HEK293 (cell line): Measurements from ENCODE around the gene SHISAL2A.

Source experiments
- CTCF ChIA-PET: fragments of 350-600 bp; formaldehyde crosslinking; extraction: SDS; loops from one replicate; lab custom pipeline; 2021; ENCODE audit warnings: antibody characterized with exemption; lab: Yijun Ruan, JAX
- POLR2A ChIA-PET: fragments of 300-600 bp; formaldehyde crosslinking; extraction: SDS; loops from one replicate; lab custom pipeline; 2020; ENCODE audit warnings: antibody characterized with exemption, inconsistent platforms; lab: Yijun Ruan, JAX
- H3K27ac ChIP-seq: fragments of 200-500 bp; sonication (Bioruptor generic); 2 replicates; pipeline ENCODE4 v1.5.1; 2014; ENCODE audit warnings: low read depth, low read length, control low read depth, inconsistent platforms; ENCODE audit errors: extremely low read depth
- H3K36me3 ChIP-seq, 2 experiments: fragments of 200-500 bp in 1 of 2; sonication (Bioruptor generic) in 1 of 2; 1 replicate in 1 of 2; 2 replicates in 1 of 2; pipeline ENCODE4 v1.5.1; 2014 to 2017; ENCODE audit warnings: inconsistent platforms in 2 of 2, low read length in 2 of 2; ENCODE audit not compliant: control insufficient read depth in 2 of 2, insufficient read depth in 1 of 2
- H3K4me1 ChIP-seq: fragments of 200-500 bp; sonication (Bioruptor generic); 2 replicates; pipeline ENCODE4 v1.5.1; 2014; ENCODE audit warnings: mild to moderate bottlenecking, low read length, inconsistent platforms; ENCODE audit not compliant: control insufficient read depth, insufficient read depth
- H3K4me3 ChIP-seq: 2 replicates; pipeline ENCODE4 v1.5.1; 2011; ENCODE audit warnings: low read depth, mild to moderate bottlenecking, control low read depth, low read length, moderate library complexity
- H3K9me3 ChIP-seq: fragments of 200-500 bp; sonication (Bioruptor generic); 2 replicates; pipeline ENCODE4 v1.5.1; 2014; ENCODE audit warnings: low read depth, low read length, inconsistent platforms; ENCODE audit not compliant: control insufficient read depth, insufficient read depth
- KLF16 ChIP-seq: fragments of 450-650 bp; formaldehyde crosslinking; IDR thresholded peaks from 2 replicates; pipeline ENCODE4 v1.5.1; 2017; ENCODE audit warnings: missing biosample characterization, missing genetic modification characterization
- OVOL3 ChIP-seq: fragments of 450-650 bp; formaldehyde crosslinking; IDR thresholded peaks from 2 replicates; pipeline ENCODE4 v1.5.1; 2016; ENCODE audit warnings: missing biosample characterization, missing genetic modification characterization
- SCRT1 ChIP-seq: fragments of 450-650 bp; formaldehyde crosslinking; IDR thresholded peaks from 2 replicates; pipeline ENCODE4 v1.5.1; 2016; ENCODE audit warnings: missing biosample characterization, missing genetic modification characterization, borderline replicate concordance
- SCRT2 ChIP-seq: fragments of 450-650 bp; formaldehyde crosslinking; IDR thresholded peaks from 2 replicates; pipeline ENCODE4 v1.5.1; 2016; ENCODE audit warnings: missing biosample characterization, missing genetic modification characterization
- ZFP3 ChIP-seq: fragments of 450-650 bp; formaldehyde crosslinking; IDR thresholded peaks from 2 replicates; pipeline ENCODE4 v1.5.1; 2016; ENCODE audit warnings: low read depth, missing biosample characterization, missing genetic modification characterization
- ZNF132 ChIP-seq: fragments of 450-650 bp; formaldehyde crosslinking; IDR thresholded peaks from 2 replicates; pipeline ENCODE4 v1.5.1; 2017; ENCODE audit warnings: missing biosample characterization, missing genetic modification characterization, borderline replicate concordance
- ZNF157 ChIP-seq: fragments of 450-650 bp; formaldehyde crosslinking; IDR thresholded peaks from 2 replicates; pipeline ENCODE4 v1.5.1; 2016; ENCODE audit warnings: missing biosample characterization, missing genetic modification characterization
- ZNF16 ChIP-seq: fragments of 450-650 bp; formaldehyde crosslinking; IDR thresholded peaks from 2 replicates; pipeline ENCODE4 v1.5.1; 2016; ENCODE audit warnings: low read depth, missing biosample characterization, missing genetic modification characterization
- ZNF214 ChIP-seq: fragments of 450-650 bp; formaldehyde crosslinking; IDR thresholded peaks from 2 replicates; pipeline ENCODE4 v1.5.1; 2017; ENCODE audit warnings: missing biosample characterization, mild to moderate bottlenecking, missing genetic modification characterization, borderline replicate concordance
- ZNF23 ChIP-seq: fragments of 450-650 bp; formaldehyde crosslinking; IDR thresholded peaks from 2 replicates; pipeline ENCODE4 v1.5.1; 2016; ENCODE audit warnings: missing biosample characterization, missing genetic modification characterization, borderline replicate concordance
- ZNF302 ChIP-seq: fragments of 450-650 bp; formaldehyde crosslinking; IDR thresholded peaks from 2 replicates; pipeline ENCODE4 v1.5.1; 2016; ENCODE audit warnings: missing biosample characterization, missing genetic modification characterization, low read depth
- ZNF37A ChIP-seq: fragments of 450-650 bp; IDR thresholded peaks from 2 replicates; pipeline ENCODE4 v1.5.1; 2018; ENCODE audit warnings: missing biosample characterization, missing genetic modification characterization
- ZNF404 ChIP-seq: fragments of 450-650 bp; formaldehyde crosslinking; IDR thresholded peaks from 2 replicates; pipeline ENCODE4 v1.5.1; 2017; ENCODE audit warnings: missing biosample characterization, missing genetic modification characterization
- ZNF510 ChIP-seq: fragments of 450-650 bp; formaldehyde crosslinking; IDR thresholded peaks from 2 replicates; pipeline ENCODE4 v1.5.1; 2018; ENCODE audit warnings: mild to moderate bottlenecking, missing genetic modification characterization, missing biosample characterization; ENCODE audit not compliant: insufficient replicate concordance
- ZNF610 ChIP-seq: fragments of 450-650 bp; formaldehyde crosslinking; IDR thresholded peaks from 2 replicates; pipeline ENCODE4 v1.5.1; 2016; ENCODE audit warnings: missing biosample characterization, missing genetic modification characterization, borderline replicate concordance
- ZNF621 ChIP-seq: fragments of 450-650 bp; formaldehyde crosslinking; IDR thresholded peaks from 2 replicates; pipeline ENCODE4 v1.5.1; 2017; ENCODE audit warnings: missing biosample characterization, missing genetic modification characterization
- ZNF629 ChIP-seq: fragments of 450-650 bp; formaldehyde crosslinking; IDR thresholded peaks from 2 replicates; pipeline ENCODE4 v1.5.1; 2017; ENCODE audit warnings: missing biosample characterization, missing genetic modification characterization
- ZNF747 ChIP-seq: fragments of 450-650 bp; formaldehyde crosslinking; IDR thresholded peaks from 2 replicates; pipeline ENCODE4 v1.5.1; 2016; ENCODE audit warnings: missing biosample characterization, missing genetic modification characterization
- ZNF830 ChIP-seq: fragments of 450-650 bp; IDR thresholded peaks from 2 replicates; pipeline ENCODE4 v1.5.0; 2018; ENCODE audit warnings: missing biosample characterization, missing genetic modification characterization, low read depth, mild to moderate bottlenecking, moderate library complexity
- TF ChIP-seq, protein P1 (sequence below): fragments of 450-650 bp; formaldehyde crosslinking; IDR thresholded peaks from 2 replicates; pipeline ENCODE4 v1.5.1; 2016; ENCODE audit warnings: missing biosample characterization, missing genetic modification characterization
- TF ChIP-seq, protein P2 (sequence below): fragments of 450-650 bp; formaldehyde crosslinking; IDR thresholded peaks from 2 replicates; pipeline ENCODE4 v1.5.1; 2016; ENCODE audit warnings: missing biosample characterization, missing genetic modification characterization
- TF ChIP-seq, protein P3 (sequence below): fragments of 450-650 bp; formaldehyde crosslinking; IDR thresholded peaks from 2 replicates; pipeline ENCODE4 v1.5.1; 2016; ENCODE audit warnings: missing biosample characterization, missing genetic modification characterization, low read depth
- TF ChIP-seq, protein P4 (sequence below): fragments of 450-650 bp; formaldehyde crosslinking; IDR thresholded peaks from 2 replicates; pipeline ENCODE4 v1.5.1; 2016; ENCODE audit warnings: missing biosample characterization, missing genetic modification characterization
- TF ChIP-seq, protein P5 (sequence below): fragments of 450-650 bp; formaldehyde crosslinking; conservative IDR thresholded peaks from 2 replicates; pipeline ENCODE4 v1.5.1; 2016; ENCODE audit warnings: low read depth, missing biosample characterization, missing genetic modification characterization
- TF ChIP-seq, protein P6 (sequence below): fragments of 450-650 bp; formaldehyde crosslinking; IDR thresholded peaks from 2 replicates; pipeline ENCODE4 v1.5.1; 2017; ENCODE audit warnings: missing biosample characterization, mild to moderate bottlenecking, missing genetic modification characterization, moderate library complexity

The SHISAL2A gene

DNA sequence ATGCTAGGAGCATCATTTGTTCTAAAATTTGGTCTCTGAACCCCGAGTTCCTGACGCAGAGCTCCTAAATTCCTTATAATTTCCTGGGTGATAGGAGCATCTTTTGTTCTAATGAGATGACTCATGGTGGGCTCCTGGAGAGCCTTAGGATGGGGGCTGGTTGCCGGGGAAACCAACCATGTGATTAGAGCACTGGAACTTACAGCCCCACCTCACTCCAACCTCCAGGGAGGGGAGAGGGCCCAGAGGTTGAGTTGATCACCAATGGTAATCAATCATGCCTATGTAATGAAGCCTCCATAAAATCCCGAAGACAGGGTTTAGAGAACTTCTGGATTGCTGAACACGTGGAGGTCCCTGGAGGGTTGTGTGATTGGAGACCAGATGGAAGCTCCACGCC is 7.7 kb downstream of the SHISAL2A start:
- TF ChIP-seq ZNF37A (tag by site-specific recombination) = no peak
- TF ChIP-seq ZFP3 = no peak
- TF ChIP-seq SCRT2 (tag by site-specific recombination) = no peak
- TF ChIP-seq, protein P1, sequence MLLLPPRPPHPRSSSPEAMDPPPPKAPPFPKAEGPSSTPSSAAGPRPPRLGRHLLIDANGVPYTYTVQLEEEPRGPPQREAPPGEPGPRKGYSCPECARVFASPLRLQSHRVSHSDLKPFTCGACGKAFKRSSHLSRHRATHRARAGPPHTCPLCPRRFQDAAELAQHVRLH (tag by site-specific recombination) = no peak
- no peak for TF ChIP-seq ZNF621
- no peak for TF ChIP-seq ZNF629 (tag by site-specific recombination)
- TF ChIP-seq ZNF747 (tag by site-specific recombination) = no peak
- no peak for TF ChIP-seq KLF16
- TF ChIP-seq, protein P2, sequence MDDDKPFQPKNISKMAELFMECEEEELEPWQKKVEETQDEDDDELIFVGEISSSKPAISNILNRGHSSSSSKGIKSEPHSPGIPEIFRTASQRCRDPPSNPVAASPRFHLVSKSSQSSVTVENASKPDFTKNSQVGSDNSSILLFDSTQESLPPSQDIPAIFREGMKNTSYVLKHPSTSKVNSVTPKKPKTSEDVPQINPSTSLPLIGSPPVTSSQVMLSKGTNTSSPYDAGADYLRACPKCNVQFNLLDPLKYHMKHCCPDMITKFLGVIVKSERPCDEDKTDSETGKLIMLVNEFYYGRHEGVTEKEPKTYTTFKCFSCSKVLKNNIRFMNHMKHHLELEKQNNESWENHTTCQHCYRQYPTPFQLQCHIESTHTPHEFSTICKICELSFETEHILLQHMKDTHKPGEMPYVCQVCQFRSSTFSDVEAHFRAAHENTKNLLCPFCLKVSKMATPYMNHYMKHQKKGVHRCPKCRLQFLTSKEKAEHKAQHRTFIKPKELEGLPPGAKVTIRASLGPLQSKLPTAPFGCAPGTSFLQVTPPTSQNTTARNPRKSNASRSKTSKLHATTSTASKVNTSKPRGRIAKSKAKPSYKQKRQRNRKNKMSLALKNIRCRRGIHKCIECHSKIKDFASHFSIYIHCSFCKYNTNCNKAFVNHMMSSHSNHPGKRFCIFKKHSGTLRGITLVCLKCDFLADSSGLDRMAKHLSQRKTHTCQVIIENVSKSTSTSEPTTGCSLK = no peak
- no peak for TF ChIP-seq OVOL3 (tag by site-specific recombination)
- TF ChIP-seq, protein P3, sequence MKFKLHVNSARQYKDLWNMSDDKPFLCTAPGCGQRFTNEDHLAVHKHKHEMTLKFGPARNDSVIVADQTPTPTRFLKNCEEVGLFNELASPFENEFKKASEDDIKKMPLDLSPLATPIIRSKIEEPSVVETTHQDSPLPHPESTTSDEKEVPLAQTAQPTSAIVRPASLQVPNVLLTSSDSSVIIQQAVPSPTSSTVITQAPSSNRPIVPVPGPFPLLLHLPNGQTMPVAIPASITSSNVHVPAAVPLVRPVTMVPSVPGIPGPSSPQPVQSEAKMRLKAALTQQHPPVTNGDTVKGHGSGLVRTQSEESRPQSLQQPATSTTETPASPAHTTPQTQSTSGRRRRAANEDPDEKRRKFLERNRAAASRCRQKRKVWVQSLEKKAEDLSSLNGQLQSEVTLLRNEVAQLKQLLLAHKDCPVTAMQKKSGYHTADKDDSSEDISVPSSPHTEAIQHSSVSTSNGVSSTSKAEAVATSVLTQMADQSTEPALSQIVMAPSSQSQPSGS = no peak
- no peak for TF ChIP-seq ZNF302 (tag by site-specific recombination)
- no peak for TF ChIP-seq ZNF157 (tag by site-specific recombination)
- no peak for TF ChIP-seq ZNF510
- no peak for TF ChIP-seq ZNF404 (tag by site-specific recombination)
- TF ChIP-seq ZNF16 (tag by site-specific recombination) = no peak
- TF ChIP-seq, protein P4, sequence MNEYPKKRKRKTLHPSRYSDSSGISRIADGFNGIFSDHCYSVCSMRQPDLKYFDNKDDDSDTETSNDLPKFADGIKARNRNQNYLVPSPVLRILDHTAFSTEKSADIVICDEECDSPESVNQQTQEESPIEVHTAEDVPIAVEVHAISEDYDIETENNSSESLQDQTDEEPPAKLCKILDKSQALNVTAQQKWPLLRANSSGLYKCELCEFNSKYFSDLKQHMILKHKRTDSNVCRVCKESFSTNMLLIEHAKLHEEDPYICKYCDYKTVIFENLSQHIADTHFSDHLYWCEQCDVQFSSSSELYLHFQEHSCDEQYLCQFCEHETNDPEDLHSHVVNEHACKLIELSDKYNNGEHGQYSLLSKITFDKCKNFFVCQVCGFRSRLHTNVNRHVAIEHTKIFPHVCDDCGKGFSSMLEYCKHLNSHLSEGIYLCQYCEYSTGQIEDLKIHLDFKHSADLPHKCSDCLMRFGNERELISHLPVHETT (tag by site-specific recombination) = no peak
- H3K4me1 ChIP-seq = no peaks in the 10 kb centered on the region
- H3K4me3 ChIP-seq = no peak overlapping the region
- no peak overlapping the region for H3K27ac ChIP-seq
- POLR2A ChIA-PET = no interaction called here
- no peaks in the 10 kb centered on the region for H3K9me3 ChIP-seq
- CTCF ChIA-PET = no interaction called here
- H3K36me3 ChIP-seq = no peaks in the 10 kb centered on the region

DNA sequence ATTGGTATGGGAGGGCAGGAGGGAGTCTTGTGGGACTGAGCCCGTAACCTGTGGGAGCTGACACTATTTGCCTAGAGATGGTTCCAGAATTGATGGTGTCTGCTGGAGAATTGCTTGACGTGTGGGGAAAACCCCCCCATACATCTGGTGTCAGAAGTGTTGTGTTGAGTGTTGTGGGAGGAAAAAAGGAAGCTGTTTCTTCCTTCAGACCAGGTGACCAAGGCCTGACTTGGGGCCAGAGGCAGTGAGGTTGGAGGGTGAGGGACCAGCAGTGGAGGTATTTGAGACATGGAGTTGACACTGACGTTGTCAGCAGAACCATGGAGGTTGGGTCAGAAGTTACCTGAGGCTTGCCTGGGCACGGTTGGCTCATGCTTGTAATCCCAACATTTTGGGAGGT is 8.3 kb downstream of the SHISAL2A start:
- H3K36me3 ChIP-seq = no peaks in the 10 kb centered on the region
- no peak for TF ChIP-seq ZNF132
- TF ChIP-seq SCRT1 = no peak
- TF ChIP-seq, protein P5, sequence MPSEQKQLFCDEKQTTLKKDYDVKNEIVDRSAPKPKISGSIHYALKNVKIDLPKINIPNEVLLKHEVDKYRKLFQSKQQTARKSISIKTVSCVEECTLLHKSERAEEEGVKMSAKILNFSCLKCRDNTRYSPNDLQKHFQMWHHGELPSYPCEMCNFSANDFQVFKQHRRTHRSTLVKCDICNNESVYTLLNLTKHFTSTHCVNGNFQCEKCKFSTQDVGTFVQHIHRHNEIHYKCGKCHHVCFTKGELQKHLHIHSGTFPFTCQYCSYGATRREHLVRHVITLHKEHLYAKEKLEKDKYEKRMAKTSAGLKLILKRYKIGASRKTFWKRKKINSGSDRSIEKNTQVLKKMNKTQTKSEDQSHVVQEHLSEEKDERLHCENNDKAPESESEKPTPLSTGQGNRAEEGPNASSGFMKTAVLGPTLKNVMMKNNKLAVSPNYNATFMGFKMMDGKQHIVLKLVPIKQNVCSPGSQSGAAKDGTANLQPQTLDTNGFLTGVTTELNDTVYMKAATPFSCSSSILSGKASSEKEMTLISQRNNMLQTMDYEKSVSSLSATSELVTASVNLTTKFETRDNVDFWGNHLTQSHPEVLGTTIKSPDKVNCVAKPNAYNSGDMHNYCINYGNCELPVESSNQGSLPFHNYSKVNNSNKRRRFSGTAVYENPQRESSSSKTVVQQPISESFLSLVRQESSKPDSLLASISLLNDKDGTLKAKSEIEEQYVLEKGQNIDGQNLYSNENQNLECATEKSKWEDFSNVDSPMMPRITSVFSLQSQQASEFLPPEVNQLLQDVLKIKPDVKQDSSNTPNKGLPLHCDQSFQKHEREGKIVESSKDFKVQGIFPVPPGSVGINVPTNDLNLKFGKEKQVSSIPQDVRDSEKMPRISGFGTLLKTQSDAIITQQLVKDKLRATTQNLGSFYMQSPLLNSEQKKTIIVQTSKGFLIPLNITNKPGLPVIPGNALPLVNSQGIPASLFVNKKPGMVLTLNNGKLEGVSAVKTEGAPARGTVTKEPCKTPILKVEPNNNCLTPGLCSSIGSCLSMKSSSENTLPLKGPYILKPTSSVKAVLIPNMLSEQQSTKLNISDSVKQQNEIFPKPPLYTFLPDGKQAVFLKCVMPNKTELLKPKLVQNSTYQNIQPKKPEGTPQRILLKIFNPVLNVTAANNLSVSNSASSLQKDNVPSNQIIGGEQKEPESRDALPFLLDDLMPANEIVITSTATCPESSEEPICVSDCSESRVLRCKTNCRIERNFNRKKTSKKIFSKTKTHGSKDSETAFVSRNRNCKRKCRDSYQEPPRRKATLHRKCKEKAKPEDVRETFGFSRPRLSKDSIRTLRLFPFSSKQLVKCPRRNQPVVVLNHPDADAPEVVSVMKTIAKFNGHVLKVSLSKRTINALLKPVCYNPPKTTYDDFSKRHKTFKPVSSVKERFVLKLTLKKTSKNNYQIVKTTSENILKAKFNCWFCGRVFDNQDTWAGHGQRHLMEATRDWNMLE (tag by site-specific recombination) = no peak
- TF ChIP-seq ZNF830 (tag by site-specific recombination) = no peak
- TF ChIP-seq ZNF610 (tag by site-specific recombination) = no peak
- TF ChIP-seq, protein P6, sequence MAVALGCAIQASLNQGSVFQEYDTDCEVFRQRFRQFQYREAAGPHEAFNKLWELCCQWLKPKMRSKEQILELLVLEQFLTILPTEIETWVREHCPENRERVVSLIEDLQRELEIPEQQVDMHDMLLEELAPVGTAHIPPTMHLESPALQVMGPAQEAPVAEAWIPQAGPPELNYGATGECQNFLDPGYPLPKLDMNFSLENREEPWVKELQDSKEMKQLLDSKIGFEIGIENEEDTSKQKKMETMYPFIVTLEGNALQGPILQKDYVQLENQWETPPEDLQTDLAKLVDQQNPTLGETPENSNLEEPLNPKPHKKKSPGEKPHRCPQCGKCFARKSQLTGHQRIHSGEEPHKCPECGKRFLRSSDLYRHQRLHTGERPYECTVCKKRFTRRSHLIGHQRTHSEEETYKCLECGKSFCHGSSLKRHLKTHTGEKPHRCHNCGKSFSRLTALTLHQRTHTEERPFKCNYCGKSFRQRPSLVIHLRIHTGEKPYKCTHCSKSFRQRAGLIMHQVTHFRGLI (tag by site-specific recombination) = no peak
- no peak for TF ChIP-seq ZNF214 (tag by site-specific recombination)
- no peak for TF ChIP-seq ZNF23 (tag by site-specific recombination)

More for the DNA sequence above, 8.3 kb downstream of the SHISAL2A start:
- H3K9me3 ChIP-seq = no peaks in the 10 kb centered on the region
- no peak overlapping the region for H3K4me3 ChIP-seq
- no peaks in the 10 kb centered on the region for H3K4me1 ChIP-seq
- H3K27ac ChIP-seq = no peak overlapping the region
- POLR2A ChIA-PET = interaction anchor here (0.6 kb wide), 1 partner anchor 27 kb away, joined by 3 read pairs; no protein-coding TSS in a partner anchor
- CTCF ChIA-PET = interaction anchor here (0.9 kb wide), 1 partner anchor 45 kb away, joined by 3 read pairs; no protein-coding TSS in a partner anchor
